Trophoblast cell (in vitro differentiated cells and primary cell): ENCODE results near the gene PPP2R1B.

Experiments
- DNase-seq, 2 donors: peaks; one replicate each; pipeline ENCODE4 v3.0.0-alpha.2; 2016
- H2AFZ ChIP-seq: 2 replicates; pipeline ENCODE4 v1.6.1; 2013; ENCODE audit warnings: low read length, moderate library complexity, mild to moderate bottlenecking; ENCODE audit not compliant: insufficient read depth, poor library complexity
- H2AK5ac ChIP-seq: 2 replicates; pipeline ENCODE4 v1.6.1; 2013; ENCODE audit warnings: mild to moderate bottlenecking, low read length
- H2BK120ac ChIP-seq: 2 replicates; pipeline ENCODE4 v1.6.1; 2013; ENCODE audit warnings: low read length, mild to moderate bottlenecking, moderate library complexity; ENCODE audit not compliant: insufficient read depth, poor library complexity
- H2BK12ac ChIP-seq: 2 replicates; pipeline ENCODE4 v1.6.1; 2013; ENCODE audit warnings: mild to moderate bottlenecking, low read length, moderate library complexity
- H2BK5ac ChIP-seq: 2 replicates; pipeline ENCODE4 v1.6.1; 2013; ENCODE audit warnings: low read length, low read depth, moderate library complexity, mild to moderate bottlenecking; ENCODE audit not compliant: poor library complexity
- H3K14ac ChIP-seq: 2 replicates; pipeline ENCODE4 v1.6.1; 2013; ENCODE audit warnings: mild to moderate bottlenecking, low read length
- H3K18ac ChIP-seq: 2 replicates; pipeline ENCODE4 v1.6.1; 2013; ENCODE audit warnings: mild to moderate bottlenecking, low read length
- H3K23ac ChIP-seq: 2 replicates; pipeline ENCODE4 v1.6.1; 2013; ENCODE audit warnings: low read length
- H3K27ac ChIP-seq: 2 replicates; pipeline ENCODE4 v1.5.1; 2013; ENCODE audit warnings: low read depth, mild to moderate bottlenecking, inconsistent platforms, low read length, moderate library complexity
- H3K27me3 ChIP-seq: 2 replicates; pipeline ENCODE4 v1.6.1; 2013; ENCODE audit warnings: inconsistent platforms, mild to moderate bottlenecking, low read length, moderate library complexity; ENCODE audit not compliant: insufficient read depth
- H3K36me3 ChIP-seq, 2 experiments: 1 replicate in 1 of 2; 2 replicates in 1 of 2; pipeline ENCODE4 v1.6.1; 2013; ENCODE audit warnings: low read length in 2 of 2, mild to moderate bottlenecking in 2 of 2, moderate library complexity in 1 of 2; ENCODE audit not compliant: insufficient read depth in 2 of 2, control insufficient read depth in 1 of 2
- H3K4ac ChIP-seq: 2 replicates; pipeline ENCODE4 v1.6.1; 2013; ENCODE audit warnings: low read depth, mild to moderate bottlenecking, low read length, moderate library complexity
- H3K4me1 ChIP-seq, 2 experiments: 1 replicate in 1 of 2; 2 replicates in 1 of 2; pipeline ENCODE4 v1.6.1; 2013; ENCODE audit warnings: low read length in 2 of 2, mild to moderate bottlenecking in 2 of 2, moderate library complexity in 1 of 2; ENCODE audit not compliant: insufficient read depth in 2 of 2, control insufficient read depth in 1 of 2
- H3K4me2 ChIP-seq: 2 replicates; pipeline ENCODE4 v1.6.1; 2013; ENCODE audit warnings: inconsistent platforms, mild to moderate bottlenecking, low read length, moderate library complexity
- H3K4me3 ChIP-seq: 2 replicates; pipeline ENCODE4 v1.5.1; 2013; ENCODE audit warnings: mild to moderate bottlenecking, low read depth, low read length, inconsistent platforms
- H3K79me1 ChIP-seq: one replicate; pipeline ENCODE4 v1.6.1; 2013; ENCODE audit warnings: low read length
- H3K79me2 ChIP-seq: 2 replicates; pipeline ENCODE4 v1.6.1; 2013; ENCODE audit warnings: low read length, mild to moderate bottlenecking; ENCODE audit not compliant: control insufficient read depth, insufficient read depth, poor library complexity
- H3K9ac ChIP-seq: 2 replicates; pipeline ENCODE4 v1.6.1; 2013; ENCODE audit warnings: mild to moderate bottlenecking, low read length
- H3K9me3 ChIP-seq: 2 replicates; pipeline ENCODE4 v1.6.1; 2013; ENCODE audit warnings: low read depth, mild to moderate bottlenecking, control low read depth, inconsistent platforms, low read length; ENCODE audit not compliant: insufficient read depth
- H4K12ac ChIP-seq: 2 replicates; pipeline ENCODE4 v1.6.1; 2013; ENCODE audit warnings: low read depth, mild to moderate bottlenecking, low read length, moderate library complexity
- H4K8ac ChIP-seq: 2 replicates; pipeline ENCODE4 v1.6.1; 2013; ENCODE audit warnings: low read depth, mild to moderate bottlenecking, low read length, moderate library complexity
- H4K91ac ChIP-seq: one replicate; pipeline ENCODE4 v1.6.1; 2013; ENCODE audit warnings: low read depth, mild to moderate bottlenecking, low read length, moderate library complexity
- WGBS: extraction: QIAGEN DNeasy Blood & Tissue Kit; methylation state at CpG from one replicate; pipeline ENCODE4 v1.1.7; 2013; ENCODE audit warnings: missing lambda C conversion rate; ENCODE audit not compliant: insufficient read length, insufficient coverage; ENCODE audit errors: extremely low coverage; 5-methylcytosine and 5-hydroxymethylcytosine counted together

The PPP2R1B gene

DNA sequence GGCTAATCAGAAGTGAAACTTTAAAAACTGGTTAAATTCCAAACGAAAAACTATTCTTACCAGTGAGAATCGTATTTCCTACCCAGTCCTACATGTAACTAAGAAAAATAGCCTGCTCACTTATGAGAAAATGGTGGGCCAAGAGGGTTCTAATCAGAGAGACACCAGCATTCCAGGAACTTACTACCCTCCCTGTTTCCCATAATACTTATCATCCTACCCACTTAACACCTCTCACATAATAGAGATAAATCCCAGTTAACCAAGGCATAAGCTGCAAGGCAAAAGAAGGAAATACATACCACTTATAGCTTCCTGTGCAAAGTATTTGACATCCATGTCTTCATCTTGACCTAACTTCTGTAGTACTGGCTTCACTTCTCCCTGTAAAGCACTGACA lies 24.4 kb downstream of the PPP2R1B start:
- H3K79me2 ChIP-seq = peaks cover 3% of the 10 kb centered on the region
- no peak for DNase-seq
- H3K14ac ChIP-seq = no peak overlapping the region
- no peak overlapping the region for H3K4me3 ChIP-seq
- H2AFZ ChIP-seq = no peak overlapping the region
- H3K4me1 ChIP-seq = peaks cover 12 to 13% of the 10 kb centered on the region in 2 experiments
- no CpG with 5 or more reads among the region's 2 CpGs for WGBS
- no peak overlapping the region for H4K91ac ChIP-seq
- no peak overlapping the region for H3K9ac ChIP-seq
- H2AK5ac ChIP-seq = no peak overlapping the region
- H4K12ac ChIP-seq = no peak overlapping the region
- H3K27ac ChIP-seq = no peak overlapping the region
- H3K9me3 ChIP-seq = no peaks in the 10 kb centered on the region
- H2BK12ac ChIP-seq = no peak overlapping the region
- H3K36me3 ChIP-seq = peaks cover 3 to 13% of the 10 kb centered on the region in 2 experiments
- no peak overlapping the region for H2BK5ac ChIP-seq
- H3K18ac ChIP-seq = no peak overlapping the region
- H4K8ac ChIP-seq = no peak overlapping the region
- no peak overlapping the region for H3K4ac ChIP-seq
- no peaks in the 10 kb centered on the region for H3K27me3 ChIP-seq
- peaks cover 10% of the 10 kb centered on the region for H3K79me1 ChIP-seq
- H2BK120ac ChIP-seq = no peak overlapping the region
- H3K4me2 ChIP-seq = no peak overlapping the region
- no peak overlapping the region for H3K23ac ChIP-seq

- no peaks in the 10 kb centered on the region for H3K9me3 ChIP-seq
- no peak overlapping the region for H3K4me2 ChIP-seq
- H3K79me1 ChIP-seq = peaks cover 21% of the 10 kb centered on the region
- H3K36me3 ChIP-seq = peaks cover 3 to 7% of the 10 kb centered on the region in 2 experiments
- no peak overlapping the region for H3K4me3 ChIP-seq
- no CpG with 5 or more reads among the region's 2 CpGs for WGBS
- no peaks in the 10 kb centered on the region for H3K27me3 ChIP-seq
- DNase-seq = no peak
- H4K12ac ChIP-seq = no peak overlapping the region
- H3K23ac ChIP-seq = no peak overlapping the region
- no peak overlapping the region for H4K91ac ChIP-seq
- H3K18ac ChIP-seq = no peak overlapping the region
- no peak overlapping the region for H3K9ac ChIP-seq
- no peak overlapping the region for H2AK5ac ChIP-seq
- H3K79me2 ChIP-seq = peaks cover 6% of the 10 kb centered on the region
- H2BK5ac ChIP-seq = no peak overlapping the region
- H3K27ac ChIP-seq = no peak overlapping the region
- H3K4me1 ChIP-seq = peaks cover 28 to 32% of the 10 kb centered on the region in 2 experiments
- H4K8ac ChIP-seq = no peak overlapping the region
- H2BK12ac ChIP-seq = no peak overlapping the region
- no peak overlapping the region for H3K14ac ChIP-seq
- H2AFZ ChIP-seq = no peak overlapping the region
- H2BK120ac ChIP-seq = no peak overlapping the region
- H3K4ac ChIP-seq = no peak overlapping the region
These were observed 26.9 kb downstream of the PPP2R1B start for GRCh38 chr11:111739299-111739698.

DNA sequence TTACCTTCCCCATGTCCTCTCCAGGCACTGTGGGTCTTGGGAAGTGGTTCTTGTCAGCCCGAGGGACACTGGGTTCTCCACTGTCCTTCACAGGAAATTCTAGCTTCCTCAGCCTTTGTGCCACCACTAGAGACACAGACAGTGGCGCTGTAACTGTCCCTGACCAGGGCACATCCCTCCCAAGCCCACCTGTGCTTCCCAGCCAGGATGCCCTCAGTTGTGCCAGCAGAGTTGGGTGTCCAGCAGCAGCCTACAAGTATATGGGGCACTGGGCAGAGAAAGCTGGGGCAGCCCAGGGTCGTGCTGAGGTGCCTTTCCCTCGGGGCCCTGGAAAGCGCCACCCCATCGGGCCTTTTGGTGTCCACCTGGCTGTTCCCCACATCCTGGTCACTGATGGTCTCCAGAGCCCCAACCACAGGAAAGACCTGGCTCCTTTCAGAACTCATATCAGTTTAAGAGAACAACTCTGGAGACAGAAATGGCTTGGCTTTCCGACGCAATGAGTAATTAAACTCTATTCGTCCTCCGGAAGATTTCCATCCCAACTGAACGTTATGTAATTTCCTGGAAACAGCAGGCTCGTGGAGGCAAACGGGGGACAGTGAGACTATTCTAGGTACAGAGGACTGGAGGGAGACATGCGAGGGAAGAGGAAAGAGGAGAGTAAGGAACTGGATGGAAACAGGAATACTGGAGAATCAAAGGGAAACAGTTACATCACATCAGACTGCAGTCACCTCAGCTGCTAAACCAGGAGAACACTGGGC lies 28.6 kb downstream of the PPP2R1B start:
- peaks cover 8% of the 10 kb centered on the region for H3K79me2 ChIP-seq
- peak overlapping the region; percentile 33 for H3K14ac ChIP-seq
- no peaks in the 10 kb centered on the region for H3K9me3 ChIP-seq
- peak overlapping the region; percentile 86 for H2AK5ac ChIP-seq
- peak overlapping the region; percentile 28 for H3K4ac ChIP-seq
- peak overlapping the region; percentile 79 for H2BK120ac ChIP-seq
- DNase-seq = no peak
- no peaks in the 10 kb centered on the region for H3K27me3 ChIP-seq
- H3K79me1 ChIP-seq = peaks cover 30% of the 10 kb centered on the region
- WGBS = no CpG with 5 or more reads among the region's 14 CpGs
- no peak overlapping the region for H3K9ac ChIP-seq
- peak overlapping the region; percentile 87 for H3K18ac ChIP-seq
- peaks cover 2 to 3% of the 10 kb centered on the region in 2 experiments for H3K36me3 ChIP-seq
- peak overlapping the region; percentile 67 for H2BK5ac ChIP-seq
- H3K27ac ChIP-seq = peak overlapping the region; percentile 61
- H2BK12ac ChIP-seq = peak overlapping the region; percentile 92
- H4K91ac ChIP-seq = peak overlapping the region; percentile 76
- H4K8ac ChIP-seq = peak overlapping the region; percentile 51
- no peak overlapping the region for H3K4me3 ChIP-seq
- H2AFZ ChIP-seq = peak overlapping the region; percentile 37
- H4K12ac ChIP-seq = no peak overlapping the region
- peaks cover 36 to 43% of the 10 kb centered on the region in 2 experiments for H3K4me1 ChIP-seq
- no peak overlapping the region for H3K23ac ChIP-seq
- no peak overlapping the region for H3K4me2 ChIP-seq

- Histone ChIP-seq H3K14ac (peak overlapping the region; percentile 50), H3K18ac (peak overlapping the region; percentile 87), H4K8ac (peak overlapping the region; percentile 51), H4K12ac (no peak overlapping the region), H2BK120ac (peak overlapping the region; percentile 79), H3K4ac (no peak overlapping the region), H3K27ac (peak overlapping the region; percentile 85), H3K23ac (no peak overlapping the region), H3K9ac (no peak overlapping the region), H4K91ac (peak overlapping the region; percentile 76), H3K79me2 (peaks cover 8% of the 10 kb centered on the region), H3K9me3 (no peaks in the 10 kb centered on the region), H2BK5ac (peak overlapping the region; percentile 67), H3K27me3 (no peaks in the 10 kb centered on the region), H3K4me2 (no peak overlapping the region), H3K4me1 (peaks cover 36 to 44% of the 10 kb centered on the region in 2 experiments), H2AK5ac (peak overlapping the region; percentile 86), H3K4me3 (no peak overlapping the region), H3K79me1 (peaks cover 31% of the 10 kb centered on the region), H2BK12ac (peak overlapping the region; percentile 92), H2AFZ (peak overlapping the region; percentile 37), H3K36me3 (peaks cover 2 to 3% of the 10 kb centered on the region in 2 experiments)
- no peak for DNase-seq
- no CpG with 5 or more reads among the region's 15 CpGs for WGBS
These were observed 29.4 kb downstream of the PPP2R1B start for GRCh38 chr11:111736621-111737443.
